ENCODE measurements around the gene ITIH1.

The ITIH1 gene

GRCh38 chr3:52820736-52821135 is 43.3 kb downstream of the ITIH1 start:
- no peak overlapping the region for H3K27ac ChIP-seq
- TF ChIP-seq CTCF (conservative IDR thresholded peaks at IDR 0.05): no peak; the same call in 1 of the 2 replicates

DNA sequence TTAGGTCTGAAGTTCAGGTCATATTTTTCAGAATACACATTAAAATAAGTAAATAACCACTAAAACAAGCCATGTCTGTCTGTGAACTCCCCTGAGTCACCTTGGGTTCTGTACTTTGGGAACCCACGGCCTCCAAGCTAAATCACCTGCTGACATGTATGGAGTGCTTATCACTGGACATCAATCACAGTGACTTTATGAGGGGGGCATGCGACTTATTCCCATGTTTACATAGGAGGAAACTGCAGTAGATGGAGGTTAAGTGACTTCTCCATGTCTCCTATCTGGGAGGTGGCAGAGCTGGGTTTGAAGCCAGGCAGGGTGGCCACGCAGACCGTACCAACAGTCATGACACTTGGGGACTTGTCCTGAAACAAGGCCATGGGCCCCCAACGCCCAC is 45.0 kb downstream of the ITIH1 start:
- no peak overlapping the region for H3K27ac ChIP-seq
- TF ChIP-seq CTCF (conservative IDR thresholded peaks at IDR 0.05): no peak

GRCh38 chr3:52824037-52824436 is 46.6 kb downstream of the ITIH1 start:
- TF ChIP-seq CTCF (conservative IDR thresholded peaks at IDR 0.05): no peak
- H3K27ac ChIP-seq: no peak overlapping the region

- no peak for TF ChIP-seq CTCF (conservative IDR thresholded peaks at IDR 0.05)
- no peak overlapping the region for H3K27ac ChIP-seq
These were observed 50.0 kb downstream of the ITIH1 start for GRCh38 chr3:52827441-52827840.

GRCh38 chr3:52827866-52828376 is 50.5 kb downstream of the ITIH1 start:
- H3K27ac ChIP-seq: no peak overlapping the region
- TF ChIP-seq CTCF (conservative IDR thresholded peaks at IDR 0.05): no peak

GRCh38 chr3:52829482-52829881 is 52.1 kb downstream of the ITIH1 start:
- no peak for TF ChIP-seq CTCF (conservative IDR thresholded peaks at IDR 0.05)
- H3K27ac ChIP-seq: no peak overlapping the region

- no peak for TF ChIP-seq CTCF (conservative IDR thresholded peaks at IDR 0.05)
- no peak overlapping the region for H3K27ac ChIP-seq
These were observed 52.6 kb downstream of the ITIH1 start for GRCh38 chr3:52829906-52830463.

All from VCaP (cell line).